DOHH2 (cell line): ENCODE results near the gene RAD51B.
"Not testable (repeated sequence)": the region's sequence is repeated elsewhere in the genome, so short reads cannot be mapped to it uniquely, and the experiment has no call there.

ENCODE experiments used
- H3F3A ChIP-seq: fragments of 200-600 bp; sonication (generic), shearing (Covaris generic); 2 replicates; pipeline ENCODE4 v1.6.0; 2016; ENCODE audit warnings: antibody characterized with exemption, mild to moderate bottlenecking; ENCODE audit not compliant: control insufficient read depth, insufficient read depth
- H3K27ac ChIP-seq: fragments of 200-600 bp; sonication (generic); 2 replicates; pipeline ENCODE4 v1.5.1; 2014; ENCODE audit warnings: low read depth, mild to moderate bottlenecking, low read length, moderate library complexity
- H3K27me3 ChIP-seq: fragments of 200-600 bp; sonication (generic); 2 replicates; pipeline ENCODE4 v1.6.1; 2014; ENCODE audit warnings: mild to moderate bottlenecking, low read length, mixed read lengths; ENCODE audit not compliant: control insufficient read depth
- H3K36me3 ChIP-seq: fragments of 200-600 bp; sonication (generic); 2 replicates; pipeline ENCODE4 v1.6.1; 2014; ENCODE audit warnings: mild to moderate bottlenecking, low read length, moderate library complexity, mixed read lengths; ENCODE audit not compliant: control insufficient read depth
- H3K4me1 ChIP-seq: fragments of 200-600 bp; sonication (generic); 2 replicates; pipeline ENCODE4 v1.6.1; 2014; ENCODE audit warnings: mild to moderate bottlenecking, low read length, mixed read lengths; ENCODE audit not compliant: control insufficient read depth
- H3K4me2 ChIP-seq: fragments of 200-600 bp; sonication (generic); 2 replicates; pipeline ENCODE4 v1.6.0; 2014; ENCODE audit warnings: mild to moderate bottlenecking, low read length, moderate library complexity
- H3K4me3 ChIP-seq: fragments of 200-600 bp; sonication (generic); 2 replicates; pipeline ENCODE4 v1.5.1; 2014; ENCODE audit warnings: mild to moderate bottlenecking, low read length, mixed read lengths
- H3K79me2 ChIP-seq: fragments of 200-600 bp; sonication (generic); 2 replicates; pipeline ENCODE4 v1.6.1; 2014; ENCODE audit warnings: mild to moderate bottlenecking, low read length, mixed read lengths; ENCODE audit not compliant: control insufficient read depth
- H3K9me2 ChIP-seq: fragments of 200-600 bp; sonication (generic); replicated peaks from 2 replicates; pipeline ENCODE4 v1.6.1; 2014; ENCODE audit warnings: mild to moderate bottlenecking, low read length, mixed read lengths; ENCODE audit not compliant: control insufficient read depth
- H3K9me3 ChIP-seq: fragments of 200-600 bp; sonication (generic); 2 replicates; pipeline ENCODE4 v1.6.1; 2014; ENCODE audit warnings: antibody characterized with exemption, low read length, mixed read lengths; ENCODE audit not compliant: control insufficient read depth, insufficient read depth
- H4K20me1 ChIP-seq: fragments of 200-600 bp; sonication (generic); 2 replicates; pipeline ENCODE4 v1.6.0; 2014; ENCODE audit warnings: low read depth, mild to moderate bottlenecking, antibody characterized with exemption, low read length, moderate library complexity; ENCODE audit not compliant: control insufficient read depth, insufficient read depth
- EZH2phosphoT487 ChIP-seq: fragments of 200-600 bp; sonication (generic); IDR thresholded peaks from 2 replicates; pipeline ENCODE4 v1.6.1; 2017; ENCODE audit warnings: borderline replicate concordance, mild to moderate bottlenecking, antibody characterized with exemption, low read length, moderate library complexity, mixed read lengths
- TF ChIP-seq, protein P1 (sequence below): fragments of 200-600 bp; sonication (generic); IDR thresholded peaks from one replicate; pipeline ENCODE4 v1.5.1; 2014; ENCODE audit warnings: antibody characterized with exemption, mild to moderate bottlenecking, low read depth, low read length; ENCODE audit not compliant: poor library complexity, severe bottlenecking

RAD51B gene

DNA sequence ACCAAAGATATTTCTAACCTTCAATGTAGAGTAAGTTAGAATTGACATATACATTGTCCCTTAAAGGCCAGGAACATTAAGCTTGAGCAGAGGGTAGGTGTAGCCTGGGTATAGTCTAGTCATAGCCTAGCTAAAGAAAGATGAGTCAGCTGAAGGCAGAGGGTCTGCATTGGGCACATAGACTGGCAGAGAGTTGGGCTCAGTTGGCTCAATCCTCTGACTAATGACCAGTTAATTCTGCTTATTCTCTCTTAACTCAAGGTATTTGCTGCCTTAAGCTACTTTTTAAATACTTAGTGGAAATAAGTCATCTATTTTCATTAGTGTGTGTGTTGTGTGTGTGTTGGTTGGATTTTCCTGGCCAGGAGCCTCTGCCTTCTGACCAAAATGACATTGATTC, 467.1 kb downstream of the RAD51B start:
- peaks cover 18% of the 10 kb centered on the region; the same call in 1 of the 2 replicates for H3K36me3 ChIP-seq

DNA sequence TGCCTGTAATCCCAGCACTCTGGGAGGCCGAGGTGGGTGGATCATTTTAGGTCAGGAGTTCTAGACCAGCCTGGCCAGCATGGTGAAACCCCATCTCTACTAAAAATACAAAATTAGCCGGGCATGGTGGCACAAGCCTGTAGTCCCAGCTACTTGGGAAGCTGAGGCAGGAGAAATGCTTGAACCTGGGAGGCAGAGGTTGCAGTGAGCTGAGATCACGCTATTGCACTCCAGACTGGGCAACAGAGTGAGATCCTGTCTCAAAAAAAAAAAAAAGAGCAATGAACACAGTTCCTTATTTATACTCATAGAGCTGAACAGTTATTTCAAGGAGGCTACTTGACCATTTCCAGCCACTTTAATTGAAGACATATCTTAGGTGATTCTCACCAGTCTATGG, 469.9 kb downstream of the RAD51B start:
- Histone ChIP-seq H3K36me3 (peaks cover 11% of the 10 kb centered on the region; the same call in 1 of the 2 replicates), H3K4me1 (peaks cover 75% of the 10 kb centered on the region), H3F3A (peaks cover 29% of the 10 kb centered on the region)
- H3K27ac ChIP-seq, H4K20me1 ChIP-seq, H3K4me3 ChIP-seq, H3K9me2 ChIP-seq, H3K9me3 ChIP-seq, H3K4me2 ChIP-seq, H3K27me3 ChIP-seq, H3K79me2 ChIP-seq: not testable (repeated sequence)

More for the DNA sequence above, 467.1 kb downstream of the RAD51B start:
- Histone ChIP-seq H4K20me1 (no peaks in the 10 kb centered on the region), H3K4me2 (peak overlapping the region; percentile 2), H3K79me2 (peaks cover 2% of the 10 kb centered on the region), H3K27me3 (no peaks in the 10 kb centered on the region), H3F3A (peaks cover 43% of the 10 kb centered on the region), H3K9me2 (no peaks in the 10 kb centered on the region), H3K4me1 (peaks cover 75% of the 10 kb centered on the region), H3K9me3 (no peaks in the 10 kb centered on the region), H3K4me3 (no peak overlapping the region), H3K27ac (0 out of 2 replicates have a peak overlapping the region, but pooled peaks have one; percentile 5)
- TF ChIP-seq, protein P1, sequence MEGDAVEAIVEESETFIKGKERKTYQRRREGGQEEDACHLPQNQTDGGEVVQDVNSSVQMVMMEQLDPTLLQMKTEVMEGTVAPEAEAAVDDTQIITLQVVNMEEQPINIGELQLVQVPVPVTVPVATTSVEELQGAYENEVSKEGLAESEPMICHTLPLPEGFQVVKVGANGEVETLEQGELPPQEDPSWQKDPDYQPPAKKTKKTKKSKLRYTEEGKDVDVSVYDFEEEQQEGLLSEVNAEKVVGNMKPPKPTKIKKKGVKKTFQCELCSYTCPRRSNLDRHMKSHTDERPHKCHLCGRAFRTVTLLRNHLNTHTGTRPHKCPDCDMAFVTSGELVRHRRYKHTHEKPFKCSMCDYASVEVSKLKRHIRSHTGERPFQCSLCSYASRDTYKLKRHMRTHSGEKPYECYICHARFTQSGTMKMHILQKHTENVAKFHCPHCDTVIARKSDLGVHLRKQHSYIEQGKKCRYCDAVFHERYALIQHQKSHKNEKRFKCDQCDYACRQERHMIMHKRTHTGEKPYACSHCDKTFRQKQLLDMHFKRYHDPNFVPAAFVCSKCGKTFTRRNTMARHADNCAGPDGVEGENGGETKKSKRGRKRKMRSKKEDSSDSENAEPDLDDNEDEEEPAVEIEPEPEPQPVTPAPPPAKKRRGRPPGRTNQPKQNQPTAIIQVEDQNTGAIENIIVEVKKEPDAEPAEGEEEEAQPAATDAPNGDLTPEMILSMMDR: no peak
- TF ChIP-seq EZH2phosphoT487: no peak

DNA sequence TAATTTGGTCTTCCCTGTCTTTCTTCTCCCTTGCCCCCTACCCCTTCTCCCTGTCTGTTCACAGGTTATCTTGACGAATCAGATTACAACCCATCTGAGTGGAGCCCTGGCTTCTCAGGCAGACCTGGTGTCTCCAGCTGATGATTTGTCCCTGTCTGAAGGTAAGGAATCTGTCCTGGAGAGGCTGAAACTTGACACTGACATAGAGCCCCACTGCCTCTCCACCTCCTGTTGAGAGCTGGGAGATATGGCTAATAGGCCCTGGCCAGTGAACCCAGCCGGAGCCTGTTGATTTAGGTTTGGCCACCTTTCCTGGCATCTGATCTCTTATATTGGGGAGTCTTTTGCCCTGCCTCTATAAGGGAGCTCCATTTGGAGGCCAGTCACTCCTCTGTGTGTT, 472.2 kb downstream of the RAD51B start:
- H3K4me3 ChIP-seq: no peak overlapping the region
- H3K79me2 ChIP-seq: no peaks in the 10 kb centered on the region
- H3F3A ChIP-seq: peaks cover 14% of the 10 kb centered on the region
- peaks cover 67% of the 10 kb centered on the region for H3K4me1 ChIP-seq
- TF ChIP-seq, protein P1: no peak
- TF ChIP-seq EZH2phosphoT487: no peak
- H4K20me1 ChIP-seq: no peaks in the 10 kb centered on the region
- H3K9me3 ChIP-seq: no peaks in the 10 kb centered on the region
- no peak overlapping the region for H3K4me2 ChIP-seq
- no peaks in the 10 kb centered on the region for H3K9me2 ChIP-seq
- no peaks in the 10 kb centered on the region for H3K27me3 ChIP-seq
- no peak overlapping the region for H3K27ac ChIP-seq
- H3K36me3 ChIP-seq: no peaks in the 10 kb centered on the region

DNA sequence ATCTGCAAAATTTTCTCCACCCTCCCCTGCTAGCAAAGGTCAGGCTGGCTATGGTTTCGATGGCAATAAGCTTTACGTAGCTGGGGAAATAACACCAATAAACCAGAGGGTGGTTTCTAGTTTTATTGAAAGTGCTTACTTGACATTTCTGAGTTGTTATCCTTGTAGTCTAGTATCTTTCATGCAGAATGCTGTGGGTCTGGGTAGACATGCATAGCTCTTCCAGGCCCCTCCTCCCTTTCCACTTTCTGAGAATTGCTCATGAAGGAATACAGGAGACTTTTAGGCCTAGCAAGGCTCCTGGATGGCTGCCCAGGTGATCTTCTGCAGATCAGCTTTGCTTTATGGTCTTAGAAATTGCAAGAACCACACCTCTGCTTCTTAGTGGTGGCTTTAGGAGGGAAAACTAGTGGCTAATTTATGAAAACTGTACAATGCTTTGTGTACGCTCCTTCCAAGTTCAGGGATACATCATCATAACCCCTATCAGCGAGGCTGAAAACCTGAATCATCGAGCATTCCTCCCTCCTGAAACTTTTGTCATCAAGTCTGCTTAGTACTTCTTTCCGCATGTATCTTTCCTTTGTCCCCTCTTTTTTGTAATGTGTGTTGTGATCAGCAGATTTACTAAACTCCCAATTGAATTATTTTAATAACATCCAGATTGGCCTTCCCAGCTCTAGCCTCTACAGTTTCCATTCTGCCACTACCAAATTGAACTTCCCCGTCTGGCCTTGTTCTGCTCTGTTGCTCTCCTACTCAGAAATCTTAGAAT, 473.0 kb downstream of the RAD51B start:
- no peak for TF ChIP-seq EZH2phosphoT487
- TF ChIP-seq, protein P1: no peak
- peak overlapping the region; percentile 60 for H3K4me2 ChIP-seq
- H3K27ac ChIP-seq: peak overlapping the region; percentile 47
- no peaks in the 10 kb centered on the region for H3K79me2 ChIP-seq
- H3K9me3 ChIP-seq: no peaks in the 10 kb centered on the region
- H3K4me1 ChIP-seq: peaks cover 62% of the 10 kb centered on the region
- no peaks in the 10 kb centered on the region for H3K27me3 ChIP-seq
- H3F3A ChIP-seq: peaks cover 10% of the 10 kb centered on the region; the same call in 1 of the 2 replicates
- H4K20me1 ChIP-seq: no peaks in the 10 kb centered on the region
- peak overlapping the region; percentile 39 for H3K4me3 ChIP-seq
- H3K9me2 ChIP-seq: no peaks in the 10 kb centered on the region
- no peaks in the 10 kb centered on the region for H3K36me3 ChIP-seq
